ENCODE measurements around the gene IL25.

The IL25 gene

GRCh38 chr14:23379366-23380196 lies 7.0 kb downstream of the IL25 start:
- no peaks in the 10 kb centered on the region for H3K9me3 ChIP-seq (ENCODE audit: control insufficient read depth, low read length)
- no peaks in the 10 kb centered on the region for H3K4me1 ChIP-seq
- no peak overlapping the region for H3K4me2 ChIP-seq (ENCODE audit: low read length)
- no peaks in the 10 kb centered on the region for H3K79me2 ChIP-seq
- TF ChIP-seq CTCF (IDR thresholded peaks at IDR 0.05), result peak; percentile 97
- no peaks in the 10 kb centered on the region for H3K36me3 ChIP-seq (ENCODE audit: control insufficient read depth, insufficient read depth, low read length)
- H3K4me3 ChIP-seq (ENCODE audit: low read depth, low read length), result no peak overlapping the region
- no peak overlapping the region for H3K27ac ChIP-seq
- no peak overlapping the region for H3K9ac ChIP-seq
- H3K27me3 ChIP-seq (ENCODE audit: control insufficient read depth, insufficient read depth, low read length), result no peaks in the 10 kb centered on the region
- no peak overlapping the region for H2AFZ ChIP-seq

- Histone ChIP-seq H3K4me3 (ENCODE audit: low read depth, low read length) (no peak overlapping the region), H3K27me3 (ENCODE audit: control insufficient read depth, insufficient read depth, low read length) (no peaks in the 10 kb centered on the region), H3K27ac (no peak overlapping the region)
Observed at GRCh38 chr14:23380197-23380914, 7.7 kb downstream of the IL25 start.

GRCh38 chr14:23380976-23381375 lies 8.4 kb downstream of the IL25 start:
- TF ChIP-seq CTCF (IDR thresholded peaks at IDR 0.05), result no peak
- H3K4me2 ChIP-seq (ENCODE audit: low read length), result no peak overlapping the region
- no peaks in the 10 kb centered on the region for H3K79me2 ChIP-seq
- H3K27ac ChIP-seq, result no peak overlapping the region
- H3K4me3 ChIP-seq (ENCODE audit: low read depth, low read length), result no peak overlapping the region
- no peaks in the 10 kb centered on the region for H3K9me3 ChIP-seq (ENCODE audit: control insufficient read depth, low read length)
- H3K9ac ChIP-seq, result no peak overlapping the region
- H3K36me3 ChIP-seq (ENCODE audit: control insufficient read depth, insufficient read depth, low read length), result no peaks in the 10 kb centered on the region
- no peak overlapping the region for H2AFZ ChIP-seq
- no peaks in the 10 kb centered on the region for H3K4me1 ChIP-seq
- no peaks in the 10 kb centered on the region for H3K27me3 ChIP-seq (ENCODE audit: control insufficient read depth, insufficient read depth, low read length)

More at GRCh38 chr14:23380197-23380914, 7.7 kb downstream of the IL25 start:
- no peak overlapping the region for H3K4me2 ChIP-seq (ENCODE audit: low read length)
- H3K4me1 ChIP-seq, result no peaks in the 10 kb centered on the region
- H3K9ac ChIP-seq, result no peak overlapping the region
- H3K36me3 ChIP-seq (ENCODE audit: control insufficient read depth, insufficient read depth, low read length), result no peaks in the 10 kb centered on the region
- no peaks in the 10 kb centered on the region for H3K9me3 ChIP-seq (ENCODE audit: control insufficient read depth, low read length)
- H2AFZ ChIP-seq, result no peak overlapping the region
- TF ChIP-seq CTCF (IDR thresholded peaks at IDR 0.05), result no peak
- no peaks in the 10 kb centered on the region for H3K79me2 ChIP-seq

- H3K27me3 ChIP-seq (ENCODE audit: control insufficient read depth, insufficient read depth, low read length), result no peaks in the 10 kb centered on the region
- no peaks in the 10 kb centered on the region for H3K79me2 ChIP-seq
- no peak for TF ChIP-seq CTCF (IDR thresholded peaks at IDR 0.05)
- no peaks in the 10 kb centered on the region for H3K9me3 ChIP-seq (ENCODE audit: control insufficient read depth, low read length)
- no peak overlapping the region for H3K4me2 ChIP-seq (ENCODE audit: low read length)
- H2AFZ ChIP-seq, result no peak overlapping the region
- no peak overlapping the region for H3K27ac ChIP-seq
- H3K9ac ChIP-seq, result no peak overlapping the region
- no peaks in the 10 kb centered on the region for H3K36me3 ChIP-seq (ENCODE audit: control insufficient read depth, insufficient read depth, low read length)
- H3K4me3 ChIP-seq (ENCODE audit: low read depth, low read length), result no peak overlapping the region
- H3K4me1 ChIP-seq, result no peaks in the 10 kb centered on the region
Observed at GRCh38 chr14:23381871-23382270, 9.3 kb downstream of the IL25 start.

Measured in parathyroid adenoma (tissue), 2 donors.